IMR-90 (cell line): Measurements from ENCODE around the gene CPSF2.

Experiments
- BHLHE40 ChIP-seq: fragments of 150-350 bp; IDR thresholded peaks from 2 replicates; pipeline ENCODE4 v1.6.1; 2016; ENCODE audit warnings: mild to moderate bottlenecking, low read depth, low read length
- CEBPB ChIP-seq: IDR thresholded peaks from 2 replicates; pipeline ENCODE4 v1.6.1; 2012; ENCODE audit warnings: low read depth, low read length, improper control_type of control experiment
- CTCF ChIP-seq: conservative IDR thresholded peaks from 2 replicates; pipeline ENCODE4 v1.5.1; 2012; ENCODE audit warnings: mild to moderate bottlenecking, low read depth, low read length, improper control_type of control experiment
- POLR2A ChIP-seq: IDR thresholded peaks from 2 replicates; pipeline ENCODE4 v1.6.1; 2012; ENCODE audit warnings: mild to moderate bottlenecking, low read depth, low read length
- RAD21 ChIP-seq: IDR thresholded peaks from 2 replicates; pipeline ENCODE4 v1.6.1; 2012; ENCODE audit warnings: low read length, improper control_type of control experiment
- USF2 ChIP-seq: fragments of 150-350 bp; IDR thresholded peaks from 2 replicates; pipeline ENCODE4 v1.6.1; 2017; ENCODE audit warnings: mild to moderate bottlenecking, antibody characterized with exemption, low read length, low read depth

- no peak for TF ChIP-seq CEBPB
- TF ChIP-seq CTCF = no peak
- no peak for TF ChIP-seq POLR2A
- no peak for TF ChIP-seq RAD21
- TF ChIP-seq USF2 = no peak
- TF ChIP-seq BHLHE40 = no peak
Observed at GRCh38 chr14:92143962-92144361, 22.2 kb downstream of the CPSF2 start.
